Activated CD4-positive, alpha-beta T cell treated with anti-CD3 and anti-CD28 coated beads, Interleukin-2, amount 50 U/mL, for 16 hours (primary cell): ENCODE data around the gene RAD23B.

Experiments used
- DNase-seq: peaks from one replicate; pipeline ENCODE4 v3.0.0-alpha.2; 2020

The RAD23B gene

GRCh38 chr9:107337676-107338590 is 54.9 kb downstream of the RAD23B start:
- DNase-seq = no peak

GRCh38 chr9:107338911-107339659 is 56.0 kb downstream of the RAD23B start:
- DNase-seq = no peak

GRCh38 chr9:107340920-107341632 is 58.0 kb downstream of the RAD23B start:
- peak; percentile 76 for DNase-seq

GRCh38 chr9:107342476-107343161 is 59.5 kb downstream of the RAD23B start:
- DNase-seq = no peak

- DNase-seq = no peak
Observed at GRCh38 chr9:107345327-107345726, 62.2 kb downstream of the RAD23B start.

- DNase-seq = no peak
Observed at GRCh38 chr9:107348836-107349235, 65.8 kb downstream of the RAD23B start.

- no peak for DNase-seq
Observed at GRCh38 chr9:107350443-107350842, 67.4 kb downstream of the RAD23B start.

- DNase-seq = no peak
Observed at GRCh38 chr9:107351382-107352045, 68.4 kb downstream of the RAD23B start.

GRCh38 chr9:107355394-107355793 is 72.3 kb downstream of the RAD23B start:
- no peak for DNase-seq

- DNase-seq = no peak
Observed at GRCh38 chr9:107358986-107359385, 75.9 kb downstream of the RAD23B start.

GRCh38 chr9:107360098-107360497 is 77.0 kb downstream of the RAD23B start:
- DNase-seq = no peak

GRCh38 chr9:107361816-107362215 is 78.7 kb downstream of the RAD23B start:
- no peak for DNase-seq

GRCh38 chr9:107363516-107364152 is 80.6 kb downstream of the RAD23B start:
- no peak for DNase-seq

- no peak for DNase-seq
Observed at GRCh38 chr9:107367727-107368502, 84.8 kb downstream of the RAD23B start.

GRCh38 chr9:107368696-107369095 is 85.6 kb downstream of the RAD23B start:
- no peak for DNase-seq

- no peak for DNase-seq
Observed at GRCh38 chr9:107373809-107374208, 90.7 kb downstream of the RAD23B start.

- DNase-seq = no peak
Observed at GRCh38 chr9:107375001-107375400, 91.9 kb downstream of the RAD23B start.

- no peak for DNase-seq
Observed at GRCh38 chr9:107375651-107376369, 92.7 kb downstream of the RAD23B start.

GRCh38 chr9:107378006-107378405 is 94.9 kb downstream of the RAD23B start:
- no peak for DNase-seq
